DMS53 treated with DMSO at 0.1 percent for 48 hours (cell line): ENCODE results near the gene MMP19.
"Not testable (repeated sequence)": the region's sequence is repeated elsewhere in the genome, so short reads cannot be mapped to it uniquely, and the experiment has no call there.

Experiments
- DNase-seq: peaks from one replicate; lab custom pipeline; 2025; ENCODE audit not compliant: unreplicated experiment; lab: John Stamatoyannopoulos, UW

Gene MMP19

GRCh38 chr12:55844961-55845360 lies 2.2 kb upstream of the MMP19 start:
- no peak for DNase-seq

GRCh38 chr12:55843431-55843830 lies 695 bp upstream of the MMP19 start:
- no peak for DNase-seq

GRCh38 chr12:55840581-55841351 lies 2.0 kb downstream of the MMP19 start:
- no peak for DNase-seq

GRCh38 chr12:55839345-55840140 lies 3.2 kb downstream of the MMP19 start:
- DNase-seq: no peak

- DNase-seq: no peak
Measured at GRCh38 chr12:55838361-55838760, 4.4 kb downstream of the MMP19 start.

GRCh38 chr12:55834400-55834799 lies 8.3 kb downstream of the MMP19 start:
- not testable (repeated sequence) for DNase-seq

GRCh38 chr12:55833056-55833455 lies 9.7 kb downstream of the MMP19 start:
- no peak for DNase-seq

- DNase-seq: no peak
Measured at GRCh38 chr12:55831447-55831815, 11.3 kb downstream of the MMP19 start.

- DNase-seq: no peak
Measured at GRCh38 chr12:55830601-55831446, 11.9 kb downstream of the MMP19 start.

- no peak for DNase-seq
Measured at GRCh38 chr12:55829967-55830600, 12.7 kb downstream of the MMP19 start.

- DNase-seq: no peak
Measured at GRCh38 chr12:55828357-55828756, 14.4 kb downstream of the MMP19 start.

GRCh38 chr12:55827806-55828205 lies 14.9 kb downstream of the MMP19 start:
- DNase-seq: no peak

DNA sequence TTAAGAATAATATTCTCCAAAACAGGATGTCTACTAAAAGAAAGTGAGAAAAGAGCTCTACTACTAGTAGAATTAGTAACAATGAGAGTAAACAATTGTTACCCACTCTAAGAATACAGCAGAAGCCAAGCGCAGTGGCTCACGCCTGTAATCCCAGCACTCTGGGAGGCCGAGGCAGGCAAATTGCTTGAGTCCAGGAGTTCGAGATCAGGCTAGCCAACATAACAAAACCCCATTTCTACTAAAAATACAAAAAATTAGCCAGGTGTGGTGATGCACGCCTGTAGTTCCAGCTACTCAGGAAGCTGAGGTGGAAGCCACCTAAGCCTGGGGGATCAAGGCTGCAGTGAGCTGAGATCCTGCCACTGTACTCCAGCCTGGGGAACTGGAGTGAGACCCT lies 18.0 kb downstream of the MMP19 start:
- DNase-seq: no peak

DNA sequence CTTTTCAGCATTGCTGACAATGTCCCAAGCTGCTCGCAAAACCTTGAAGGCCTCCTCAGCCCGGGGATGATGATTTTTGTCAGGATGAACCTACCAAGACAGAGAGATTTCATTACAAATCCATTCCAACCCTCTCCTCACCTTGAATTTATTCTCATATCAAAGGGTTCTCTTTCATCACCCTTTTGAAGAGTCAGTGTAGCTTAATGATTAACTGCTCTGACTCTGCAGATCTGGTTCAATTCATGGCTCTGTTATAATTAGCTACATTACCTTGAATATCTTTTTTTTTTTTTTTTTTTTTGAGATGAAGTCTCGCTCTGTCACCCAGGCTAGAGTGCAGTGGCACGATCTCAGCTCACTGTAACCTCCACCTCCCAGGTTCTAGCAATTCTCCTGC lies 19.3 kb downstream of the MMP19 start:
- peak; percentile 45 for DNase-seq

- DNase-seq: no peak
Measured at GRCh38 chr12:55822228-55822627, 20.5 kb downstream of the MMP19 start.

DNA sequence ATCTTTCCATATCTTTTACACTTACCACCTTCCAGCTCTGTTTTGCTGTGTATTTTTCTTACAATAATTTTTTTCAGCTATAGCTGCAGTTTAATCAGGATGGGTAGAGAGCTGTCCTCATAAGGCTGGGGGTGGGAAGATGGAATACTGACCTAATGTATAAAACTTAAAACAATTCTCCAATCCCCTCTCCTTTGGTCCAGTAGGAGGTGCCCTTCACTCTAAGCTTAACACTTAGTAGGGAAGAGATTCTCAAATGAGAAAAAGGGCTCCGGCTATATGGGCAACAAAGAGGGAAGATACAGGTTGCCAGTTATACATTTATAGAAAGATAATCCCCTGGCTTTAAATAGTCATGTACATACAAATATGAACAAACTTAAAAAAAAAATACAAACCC lies 22.1 kb downstream of the MMP19 start:
- DNase-seq: no peak

- DNase-seq: no peak
Measured at GRCh38 chr12:55818886-55819285, 23.9 kb downstream of the MMP19 start.

GRCh38 chr12:55818140-55818728 lies 24.5 kb downstream of the MMP19 start:
- DNase-seq: peak; percentile 56

DNA sequence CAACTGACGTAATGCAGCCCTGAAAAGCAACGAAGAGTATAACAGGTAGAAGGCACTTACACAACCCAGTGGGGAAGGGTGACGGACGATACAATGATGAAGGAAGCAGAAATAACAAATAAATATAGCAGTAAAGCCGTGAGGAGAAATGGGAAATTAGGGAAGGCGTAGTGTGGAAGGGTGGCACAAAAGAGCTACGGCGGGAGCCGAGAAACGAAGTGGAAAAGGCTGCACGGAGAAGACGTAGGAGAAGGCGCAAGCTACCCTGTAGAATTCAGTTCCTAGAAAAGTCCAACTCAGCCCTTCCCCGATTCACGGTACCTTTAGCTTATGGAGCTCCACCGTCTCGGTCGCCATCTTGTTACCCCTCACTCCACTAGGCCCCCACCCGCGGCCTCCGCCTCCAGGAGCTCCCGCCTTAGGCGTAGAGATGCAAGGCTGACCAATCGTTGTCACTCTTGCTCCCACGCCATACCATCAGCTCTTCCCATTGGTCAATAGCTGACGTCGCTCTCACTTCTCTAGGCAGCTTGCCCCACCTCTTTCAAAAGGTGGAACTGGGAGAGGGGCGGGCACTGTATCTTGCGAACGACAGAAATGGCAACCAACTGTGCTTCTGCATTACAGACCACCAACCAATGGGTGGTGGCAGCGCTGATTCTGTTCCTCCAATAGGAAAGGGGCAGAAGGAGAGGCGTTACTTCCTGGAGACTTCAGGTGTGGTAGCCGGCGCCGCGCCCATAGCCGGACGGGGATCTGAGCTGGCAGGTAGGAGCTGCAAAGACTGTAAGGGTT lies 25.2 kb downstream of the MMP19 start, which contains the start of the genes ORMDL2 and SARNP:
TSS of gene ORMDL2 (plus strand) at position 697 of the 795 bp plus-strand sequence. CDS start 959 bp downstream, outside the sequence.
TSS of gene SARNP (minus strand) at position 380 of the 795 bp plus-strand sequence. CDS start at position 357, 23 bp downstream.
- peak; percentile 99 for DNase-seq
